ENCODE data around the gene STX3.
A peak's percentile ranks its signal among the peaks of the same experiment; 100 is the strongest.

The STX3 gene

GRCh38 chr11:59791639-59792038 is 36.5 kb downstream of the STX3 start:
- no peak overlapping the region for H3K27ac ChIP-seq

DNA sequence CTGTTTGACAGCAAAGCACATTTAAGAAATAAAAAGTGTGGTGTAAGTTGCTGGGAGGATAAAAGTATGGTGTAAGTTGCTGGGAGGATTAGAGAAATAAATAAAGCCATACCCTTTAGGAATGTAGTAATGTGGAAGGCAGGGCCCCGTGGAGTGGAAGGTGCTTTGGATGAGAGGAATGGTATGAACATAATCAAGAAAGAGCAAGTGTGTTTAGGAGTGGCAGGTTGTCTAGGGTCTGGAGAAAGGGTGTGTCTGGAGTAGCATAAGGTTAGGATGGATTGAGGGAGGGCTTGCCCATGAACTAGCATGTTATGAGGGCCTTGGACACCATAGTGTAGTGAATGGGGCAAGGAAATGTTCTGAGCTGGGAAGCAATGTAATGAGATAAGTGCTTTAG is 37.3 kb downstream of the STX3 start:
- no peak for TF ChIP-seq CTCF (conservative IDR thresholded peaks at IDR 0.05)
- H3K27ac ChIP-seq, result no peak overlapping the region

More at GRCh38 chr11:59791639-59792038, 36.5 kb downstream of the STX3 start:
- TF ChIP-seq CTCF (conservative IDR thresholded peaks at IDR 0.05), result no peak

- no peak overlapping the region for H3K27ac ChIP-seq
- TF ChIP-seq CTCF (conservative IDR thresholded peaks at IDR 0.05), result no peak
These were observed 39.2 kb downstream of the STX3 start for GRCh38 chr11:59794417-59794816.

DNA sequence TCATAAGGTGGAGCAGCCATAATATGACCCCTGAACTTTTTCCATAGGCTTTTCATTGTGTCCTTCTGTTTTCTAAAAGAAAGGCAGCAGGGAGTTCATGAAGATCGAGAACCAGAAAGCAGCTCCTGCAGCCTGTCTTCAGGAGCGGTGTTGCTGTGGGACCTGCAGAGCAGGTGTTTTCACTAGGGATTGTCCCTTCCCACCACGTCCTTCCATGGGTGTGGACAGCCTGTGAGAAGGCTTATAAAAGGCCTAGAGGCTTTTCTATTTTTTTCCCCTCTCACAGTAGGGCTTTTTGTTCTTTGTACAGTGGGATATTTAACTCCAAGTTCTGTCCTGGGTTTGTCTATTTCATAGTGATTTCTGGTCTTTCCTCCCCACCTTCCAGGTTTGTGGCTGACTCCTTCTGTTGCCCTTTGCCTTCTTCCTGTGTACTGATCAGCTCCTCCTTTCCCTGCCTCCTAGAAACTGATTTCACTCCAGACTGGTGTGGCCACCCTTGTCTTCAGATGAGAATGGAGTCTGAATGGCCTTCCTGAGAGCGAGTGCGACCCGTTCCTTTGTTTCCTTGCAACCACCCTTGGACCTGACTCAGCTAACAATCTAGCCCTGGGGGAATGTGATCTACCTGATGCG is 45.3 kb downstream of the STX3 start:
- no peak overlapping the region for H3K27ac ChIP-seq
- TF ChIP-seq CTCF (conservative IDR thresholded peaks at IDR 0.05), result no peak

- no peak overlapping the region for H3K27ac ChIP-seq
- no peak for TF ChIP-seq CTCF (conservative IDR thresholded peaks at IDR 0.05)
These were observed 46.1 kb downstream of the STX3 start for GRCh38 chr11:59801160-59801706.

- no peak for TF ChIP-seq CTCF (conservative IDR thresholded peaks at IDR 0.05)
- no peak overlapping the region for H3K27ac ChIP-seq
These were observed 46.9 kb downstream of the STX3 start for GRCh38 chr11:59801981-59802638.

GRCh38 chr11:59802639-59803176 is 47.5 kb downstream of the STX3 start:
- H3K27ac ChIP-seq, result no peak overlapping the region
- TF ChIP-seq CTCF (conservative IDR thresholded peaks at IDR 0.05), result peak; percentile 77
